H1 (cell line): ENCODE results near the gene SMAD7. TPM values are rescaled to one million over a fixed set of nuclear protein-coding genes. Genes with fewer than 3 reads are reported as not detected.

ENCODE experiments used
- CBX5 ChIP-seq: fragments of 300-800, 300-1000 bp; sonication (generic); IDR thresholded peaks from 2 replicates; pipeline ENCODE4 v1.7.1; 2016; ENCODE audit warnings: antibody characterized with exemption, low read length, low read depth
- SP4 ChIP-seq: IDR thresholded peaks from 2 replicates; pipeline ENCODE4 v1.6.1; 2012; ENCODE audit warnings: low read length, inconsistent platforms
- polyA plus RNA-seq, 7 experiments: library from polyadenylated mRNA; depleted of rRNA in 3 of 7; stranded (reverse) in 5 of 7; unstranded in 2 of 7; fragments of >200 nt in 5 of 7; fragments of 200-250 nt in 2 of 7; gene quantifications; 1 replicate in 5 of 7; 2 replicates in 1 of 7; 4 replicates in 1 of 7; pipeline versions ENCODE4 v1.2.1 to v1.2.3, GENCODE V29; 2011 to 2013; ENCODE audit warnings: missing spikeins in 2 of 7, mixed read lengths in 2 of 7
- total RNA-seq: library from RNA; stranded (reverse); fragmentation: NEBNext Ultra II Directional; extraction: Animal tissue kit (Norgen Biotek cat#: 25700); gene quantifications from 2 replicates; pipeline ENCODE4 v1.2.1, GENCODE V29; 2021

The SMAD7 gene
- total and polyA plus RNA-seq, 2 of the 8 experiments (the other 6 are each of a cell fraction or from before 2014, with no cell fraction given) = 6.5 to 15.5 TPM

DNA sequence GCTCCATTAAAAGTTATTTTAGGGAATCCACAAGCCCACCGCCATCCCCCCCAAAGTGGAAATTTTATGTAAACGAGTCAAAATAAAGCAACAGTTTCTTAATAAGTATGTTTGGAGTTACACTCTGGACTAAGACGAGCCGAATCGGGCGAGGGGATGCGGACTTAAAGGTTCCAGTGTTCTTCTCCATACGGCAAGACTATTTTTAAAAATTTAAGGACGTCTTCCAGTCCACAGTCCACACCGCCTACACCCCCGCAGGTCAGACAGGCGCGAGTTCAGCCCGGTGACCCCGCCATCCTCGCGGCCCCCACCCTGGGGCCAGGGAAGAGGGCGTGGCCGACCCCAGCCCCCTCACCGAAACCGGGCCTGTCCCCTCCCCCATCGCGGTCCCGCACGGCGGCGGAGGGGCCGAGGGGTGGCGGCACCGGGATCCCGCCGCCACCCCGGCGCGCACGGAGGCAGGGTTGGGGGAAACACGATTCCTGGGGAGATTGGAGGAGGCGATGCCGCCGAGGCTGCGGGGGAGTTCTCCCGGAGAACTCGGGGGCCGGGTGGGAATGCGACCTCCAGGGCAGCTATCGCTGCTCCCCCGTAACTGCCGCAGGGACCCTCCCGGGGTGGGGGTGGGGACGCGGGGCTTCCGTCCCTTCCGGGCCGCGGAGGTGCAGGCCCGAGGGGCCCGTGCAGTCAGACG, 24.5 kb upstream of the SMAD7 start (continued):
- TF ChIP-seq CBX5 = no peak
- TF ChIP-seq SP4 = no peak
